ENCODE data around the gene ATAD1. TPM values are rescaled to one million over a fixed set of nuclear protein-coding genes. Genes with fewer than 3 reads are reported as not detected.

Gene ATAD1
- total and polyA plus RNA-seq, 10 of the 15 experiments (the other 5 are each of a cell fraction or from before 2014, with no cell fraction given): 24.7 to 59.3 (median 41.1) TPM

GRCh38 chr10:87850742-87851205 lies 32.7 kb upstream of the ATAD1 start:
- no peaks in the 10 kb centered on the region for H4K20me1 ChIP-seq (ENCODE audit: control insufficient read depth, insufficient read depth)
- ChIA-PET SMC1A (ENCODE audit: uncharacterized antibody, unreplicated experiment) (interaction anchor here (0.5 to 4.3 kb wide), 15 partner anchors 8 to 785 kb away, joined by 3 to 27 read pairs (median 4); no protein-coding TSS in a partner anchor), RAD21 (ENCODE audit: unreplicated experiment) (interaction anchor here (0.7 to 2.7 kb wide), 9 partner anchors 10 to 960 kb away, joined by 3 to 14 read pairs (median 3); no protein-coding TSS in a partner anchor), POLR2A (interaction anchor here (1.2 kb wide), 1 partner anchor 9 kb away, joined by 4 read pairs; no protein-coding TSS in a partner anchor), CTCF (interaction anchor here (0.5 to 5.1 kb wide), 25 partner anchors 8 to 732 kb away, joined by 3 to 47 read pairs (median 3); partner anchors contain the start of gene RNLS)
- no peak overlapping the region for H3K9ac ChIP-seq (ENCODE audit: control insufficient read depth, insufficient read depth, low read length)
- intact Hi-C loops (cut with micrococcal nuclease; ENCODE audit: unreplicated experiment) (no loop called here), in situ Hi-C loops (cut with MboI) (no loop called here)
- TF ChIP-seq RAD21 (IDR thresholded peaks at IDR 0.05; ENCODE audit: insufficient read depth, low read depth, low read length): peak; percentile 74
- peak; percentile 58 to 74 (median 67); a peak in 5 of 6 replicates for TF ChIP-seq CTCF (IDR thresholded peaks at IDR 0.05 in 2 of 3, conservative IDR thresholded peaks at IDR 0.05 in 1 of 3; ENCODE audit: control insufficient read depth in 2 of 3, extremely low read depth in 1 of 3, insufficient read depth in 1 of 3, low read depth in 3 of 3, low read length in 3 of 3)
- peak; percentile 66 for TF ChIP-seq SMC3 (IDR thresholded peaks at IDR 0.05; ENCODE audit: borderline replicate concordance, low read length)
- 0 out of 2 replicates have a peak, but pooled peaks have one; percentile 54 for TF ChIP-seq MLLT1 (IDR thresholded peaks at IDR 0.05)
- no peak for TF ChIP-seq YBX1 (IDR thresholded peaks at IDR 0.05)
- no peaks in the 10 kb centered on the region for H3K4me1 ChIP-seq (ENCODE audit: control insufficient read depth, insufficient read depth, low read length)
- BruUV-seq (replicated peaks): no TSS peak
- peak; percentile 75 for FAIRE-seq
- H3K27ac ChIP-seq (ENCODE audit: control insufficient read depth, insufficient read depth): no peak overlapping the region
- peak overlapping the region; percentile 30; the same call in 1 of the 2 replicates for H3K4me2 ChIP-seq (ENCODE audit: control insufficient read depth, insufficient read depth)
- 47% methylated on average over 5 of the region's 5 CpGs for WGBS (ENCODE audit: insufficient coverage, insufficient replicate concordance, low lambda C conversion rate, missing lambda C conversion rate)
- no peaks in the 10 kb centered on the region for H3K27me3 ChIP-seq (replicated peaks in 1 of 2; ENCODE audit: control insufficient read depth in 2 of 2, insufficient read depth in 2 of 2, low read length in 1 of 2)
- H3K9me3 ChIP-seq (replicated peaks; ENCODE audit: control insufficient read depth, insufficient read depth, low read length): no peaks in the 10 kb centered on the region
- DNase-seq (ENCODE audit: low read depth, low spot score): no peak
- no peak overlapping the region for H3K4me3 ChIP-seq
- H3K79me2 ChIP-seq (ENCODE audit: control insufficient read depth, insufficient read depth, low read length): no peaks in the 10 kb centered on the region
- ATAC-seq: peak; percentile 96
- H2AFZ ChIP-seq (ENCODE audit: control insufficient read depth, low read depth, low read length): peak overlapping the region; percentile 42
- H3K36me3 ChIP-seq (ENCODE audit: control insufficient read depth in 2 of 2, insufficient read depth in 2 of 2, low read length in 1 of 2): no peaks in the 10 kb centered on the region

All from GM12878 (cell line).